ENCODE measurements around the gene TENT5C.

GRCh38 chr1:117561551-117561950 is 44.3 kb upstream of the TENT5C start:
- TF ChIP-seq CTCF (IDR thresholded peaks at IDR 0.05; ENCODE audit: low read depth, low read length), result no peak
- TF ChIP-seq, protein P1, sequence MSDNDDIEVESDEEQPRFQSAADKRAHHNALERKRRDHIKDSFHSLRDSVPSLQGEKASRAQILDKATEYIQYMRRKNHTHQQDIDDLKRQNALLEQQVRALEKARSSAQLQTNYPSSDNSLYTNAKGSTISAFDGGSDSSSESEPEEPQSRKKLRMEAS (IDR thresholded peaks at IDR 0.05; ENCODE audit: low read depth, low read length), result no peak
- TF ChIP-seq POLR2A (IDR thresholded peaks at IDR 0.05; ENCODE audit: extremely low read depth, insufficient read length), result no peak
- TF ChIP-seq MYC (IDR thresholded peaks at IDR 0.05; ENCODE audit: low read depth, low read length), result no peak

Measured in NB4 (cell line).